GM10266 (cell line): ENCODE data around the gene EXOSC2.
A peak's percentile ranks its signal among the peaks of the same experiment; 100 is the strongest.
"Not testable (repeated sequence)": the region's sequence is repeated elsewhere in the genome, so short reads cannot be mapped to it uniquely, and the experiment has no call there.

Experiments
- DNase-seq: peaks from one replicate; pipeline ENCODE4 v3.0.0; 2012; ENCODE audit errors: extremely low spot score
- CTCF ChIP-seq: IDR thresholded peaks from 2 replicates; pipeline ENCODE4 v1.5.1; 2012; ENCODE audit warnings: mild to moderate bottlenecking, low read depth; ENCODE audit not compliant: control insufficient read depth, insufficient read depth; ENCODE audit errors: missing control alignments

EXOSC2 gene

GRCh38 chr9:130677252-130677651 is 16.3 kb upstream of the EXOSC2 start:
- TF ChIP-seq CTCF: no peak
- no peak for DNase-seq

- DNase-seq: peak; percentile 83
- TF ChIP-seq CTCF: no peak
Observed at GRCh38 chr9:130680836-130681768, 12.5 kb upstream of the EXOSC2 start.

- peak; percentile 77 for DNase-seq
- no peak for TF ChIP-seq CTCF
Observed at GRCh38 chr9:130681769-130682420, 11.7 kb upstream of the EXOSC2 start.

GRCh38 chr9:130682421-130683121 is 11.0 kb upstream of the EXOSC2 start:
- TF ChIP-seq CTCF: peak; percentile 87
- peak; percentile 81 for DNase-seq

- no peak for TF ChIP-seq CTCF
- DNase-seq: no peak
Observed at GRCh38 chr9:130685104-130685503, 8.5 kb upstream of the EXOSC2 start.

GRCh38 chr9:130685945-130686344 is 7.6 kb upstream of the EXOSC2 start:
- not testable (repeated sequence) for DNase-seq

GRCh38 chr9:130687615-130688014 is 6.0 kb upstream of the EXOSC2 start:
- no peak for DNase-seq
- TF ChIP-seq CTCF: no peak
